PC-9 (cell line): Measurements from ENCODE around the gene RTN4R. TPM values are rescaled to one million over a fixed set of nuclear protein-coding genes. Genes with fewer than 3 reads are reported as not detected.

ENCODE experiments used
- BruUV-seq: library from RNA; stranded (reverse); fragments of 400-500 nt; replicated peaks from 2 replicates; lab custom pipeline; 2021; lab: Mats Ljungman, UMichigan
- CTCF ChIA-PET: fragments of 300-600 bp; sonication (Branson Sonifier 250); formaldehyde crosslinking; loops from one replicate; lab custom pipeline; 2022; ENCODE audit warnings: antibody characterized with exemption; lab: Charles Lee
- POLR2A ChIA-PET: fragments of 300-600 bp; sonication (Branson Sonifier 250); formaldehyde crosslinking; loops from one replicate; lab custom pipeline; 2022; ENCODE audit warnings: antibody characterized with exemption; ENCODE audit not compliant: unreplicated experiment; lab: Charles Lee
- DNase-seq, 2 experiments: peaks; one replicate each; pipeline versions ENCODE4 v3.0.0 to v3.0.0-alpha.2; 2015 to 2022; ENCODE audit warnings: mixed read lengths in 1 of 2
- H2AFZ ChIP-seq: fragments of 200-600 bp; sonication (generic); 2 replicates; pipeline ENCODE4 v1.8.1; 2017; ENCODE audit warnings: antibody characterized with exemption
- H3F3A ChIP-seq: fragments of 200-600 bp; sonication (generic); 2 replicates; pipeline ENCODE4 v1.8.1; 2017; ENCODE audit warnings: antibody characterized with exemption, mild to moderate bottlenecking, low read depth; ENCODE audit not compliant: insufficient read depth
- H3K27ac ChIP-seq: fragments of 200-600 bp; sonication (generic); 2 replicates; pipeline ENCODE4 v1.6.1; 2016; ENCODE audit warnings: mixed run types
- H3K27me3 ChIP-seq: fragments of 200-600 bp; sonication (generic); 2 replicates; pipeline ENCODE4 v1.6.1; 2016; ENCODE audit warnings: low read depth, mixed run types; ENCODE audit not compliant: insufficient read depth
- H3K36me3 ChIP-seq: fragments of 200-600 bp; sonication (generic); 2 replicates; pipeline ENCODE4 v1.6.1; 2016; ENCODE audit warnings: low read depth, mixed run types
- H3K4me1 ChIP-seq: fragments of 200-600 bp; sonication (generic); replicated peaks from 2 replicates; pipeline ENCODE4 v1.6.1; 2016; ENCODE audit warnings: mixed run types; ENCODE audit not compliant: insufficient read depth
- H3K4me2 ChIP-seq: fragments of 200-600 bp; sonication (generic); 2 replicates; pipeline ENCODE4 v1.6.1; 2017; ENCODE audit warnings: mixed run types
- H3K4me3 ChIP-seq: fragments of 200-600 bp; sonication (generic); 2 replicates; pipeline ENCODE4 v1.6.1; 2016; ENCODE audit warnings: mixed run types
- H3K79me2 ChIP-seq: fragments of 200-600 bp; sonication (generic); 2 replicates; pipeline ENCODE4 v1.6.1; 2017; ENCODE audit warnings: low read depth, mixed run types
- H3K9me2 ChIP-seq: fragments of 200-600 bp; sonication (generic); 2 replicates; pipeline ENCODE4 v1.8.1; 2017; ENCODE audit warnings: mild to moderate bottlenecking; ENCODE audit not compliant: insufficient read depth
- H3K9me3 ChIP-seq: fragments of 200-600 bp; sonication (generic); 2 replicates; pipeline ENCODE4 v1.8.1; 2016; ENCODE audit warnings: low read depth; ENCODE audit not compliant: insufficient read depth
- H4K20me1 ChIP-seq: fragments of 200-600 bp; sonication (generic); 2 replicates; pipeline ENCODE4 v1.8.1; 2017; ENCODE audit not compliant: insufficient read depth
- CTCF ChIP-seq: fragments of 200-600 bp; sonication (generic); conservative IDR thresholded peaks from 2 replicates; pipeline ENCODE4 v1.6.1; 2017; ENCODE audit warnings: mixed run types, antibody characterized with exemption, mild to moderate bottlenecking, moderate library complexity
- EZH2 ChIP-seq: fragments of 200-600 bp; sonication (generic); IDR thresholded peaks from 2 replicates; pipeline ENCODE4 v1.8.0; 2017; ENCODE audit warnings: antibody characterized with exemption, low read depth
- intact Hi-C: fragments of 100-400 bp; cut with micrococcal nuclease; formaldehyde crosslinking; loops from one replicate; pipeline ENCODE4 v1.10.0; 2022; ENCODE audit not compliant: unreplicated experiment
- total RNA-seq: library from RNA; stranded (reverse); gene quantifications from 2 replicates; pipeline ENCODE4 v1.2.3, GENCODE V29; 2021

Gene RTN4R
- total RNA-seq, 1 experiment from 2014 or later, result 5.0 TPM

GRCh38 chr22:20197407-20198030 is 70.6 kb downstream of the RTN4R start:
- Histone ChIP-seq H3K4me2 (no peak overlapping the region), H3K27ac (no peak overlapping the region), H3K4me1 (no peaks in the 10 kb centered on the region), H2AFZ (no peak overlapping the region), H3K9me3 (no peaks in the 10 kb centered on the region), H3K4me3 (no peak overlapping the region), H3K36me3 (no peaks in the 10 kb centered on the region), H3F3A (no peaks in the 10 kb centered on the region), H3K9me2 (no peaks in the 10 kb centered on the region), H3K27me3 (peaks cover 35% of the 10 kb centered on the region), H3K79me2 (no peaks in the 10 kb centered on the region), H4K20me1 (no peaks in the 10 kb centered on the region)
- ChIA-PET CTCF (no interaction called here), POLR2A (no interaction called here)
- DNase-seq, result no peak
- no peak for TF ChIP-seq EZH2
- no peak for TF ChIP-seq CTCF
- intact Hi-C loops, result no loop called here
- no TSS peak for BruUV-seq

- Histone ChIP-seq H3K4me1 (no peaks in the 10 kb centered on the region), H3K9me3 (no peaks in the 10 kb centered on the region), H3K4me2 (no peak overlapping the region), H3K4me3 (no peak overlapping the region), H3K27ac (no peak overlapping the region), H2AFZ (no peak overlapping the region), H4K20me1 (no peaks in the 10 kb centered on the region), H3K9me2 (no peaks in the 10 kb centered on the region), H3F3A (no peaks in the 10 kb centered on the region), H3K79me2 (no peaks in the 10 kb centered on the region), H3K36me3 (no peaks in the 10 kb centered on the region), H3K27me3 (peaks cover 35% of the 10 kb centered on the region)
- BruUV-seq, result no TSS peak
- ChIA-PET POLR2A (no interaction called here), CTCF (no interaction called here)
- TF ChIP-seq CTCF, result no peak
- no peak for TF ChIP-seq EZH2
- intact Hi-C loops, result no loop called here
- no peak for DNase-seq
Observed at GRCh38 chr22:20196094-20196842, 71.8 kb downstream of the RTN4R start.

GRCh38 chr22:20194681-20195593 is 73.2 kb downstream of the RTN4R start:
- DNase-seq, result no peak
- H3K9me3 ChIP-seq, result no peaks in the 10 kb centered on the region
- H3K27me3 ChIP-seq, result peaks cover 31% of the 10 kb centered on the region
- no peak overlapping the region for H3K4me2 ChIP-seq
- no peaks in the 10 kb centered on the region for H3K79me2 ChIP-seq
- no peaks in the 10 kb centered on the region for H3K36me3 ChIP-seq
- no peaks in the 10 kb centered on the region for H3K9me2 ChIP-seq
- BruUV-seq, result no TSS peak
- TF ChIP-seq CTCF (no peak), EZH2 (no peak)
- H3K4me1 ChIP-seq, result no peaks in the 10 kb centered on the region
- no peaks in the 10 kb centered on the region for H4K20me1 ChIP-seq
- no peak overlapping the region for H2AFZ ChIP-seq
- intact Hi-C loops, result no loop called here
- no peak overlapping the region for H3K27ac ChIP-seq
- no peaks in the 10 kb centered on the region for H3F3A ChIP-seq
- ChIA-PET CTCF (no interaction called here), POLR2A (no interaction called here)
- H3K4me3 ChIP-seq, result no peak overlapping the region
